ENCODE data around the gene FGD4. TPM values are rescaled to one million over a fixed set of nuclear protein-coding genes. Genes with fewer than 3 reads are reported as not detected.

FGD4 gene
- total RNA-seq, 4 donors from 2014 or later = 22.1 to 56.7 (median 38.0) TPM

DNA sequence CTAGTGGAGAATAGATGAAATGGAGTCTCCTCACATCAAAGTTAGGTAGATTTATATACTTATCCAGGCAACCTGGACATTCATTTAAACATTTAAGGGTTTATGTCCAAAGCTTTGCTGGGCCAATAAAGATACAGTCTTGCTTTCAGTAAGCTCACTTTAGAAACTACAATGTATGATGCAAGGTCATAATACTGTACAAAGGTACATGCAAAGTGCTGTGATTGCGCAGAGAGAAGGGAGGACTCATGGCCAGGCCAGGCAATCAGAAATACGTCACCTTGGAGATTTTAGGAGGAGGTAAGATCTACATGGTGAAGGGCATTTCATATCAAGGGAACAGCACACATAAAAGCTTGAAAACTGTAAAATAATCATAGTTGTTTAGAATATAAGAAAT is 113.6 kb downstream of the FGD4 start:
- Histone ChIP-seq H3K36me3 (no peaks in the 10 kb centered on the region), H3K27me3 (no peaks in the 10 kb centered on the region), H3K27ac (no peak overlapping the region), H3K4me1 (no peaks in the 10 kb centered on the region), H3K4me3 (no peak overlapping the region), H3K9me3 (no peaks in the 10 kb centered on the region)
- WGBS, 2 donors (ENCODE audit: low coverage in 1 of 2) = 81 to 92% methylated on average over 2 of the region's 2 CpGs
- no peak for ATAC-seq
- TF ChIP-seq, protein P1, sequence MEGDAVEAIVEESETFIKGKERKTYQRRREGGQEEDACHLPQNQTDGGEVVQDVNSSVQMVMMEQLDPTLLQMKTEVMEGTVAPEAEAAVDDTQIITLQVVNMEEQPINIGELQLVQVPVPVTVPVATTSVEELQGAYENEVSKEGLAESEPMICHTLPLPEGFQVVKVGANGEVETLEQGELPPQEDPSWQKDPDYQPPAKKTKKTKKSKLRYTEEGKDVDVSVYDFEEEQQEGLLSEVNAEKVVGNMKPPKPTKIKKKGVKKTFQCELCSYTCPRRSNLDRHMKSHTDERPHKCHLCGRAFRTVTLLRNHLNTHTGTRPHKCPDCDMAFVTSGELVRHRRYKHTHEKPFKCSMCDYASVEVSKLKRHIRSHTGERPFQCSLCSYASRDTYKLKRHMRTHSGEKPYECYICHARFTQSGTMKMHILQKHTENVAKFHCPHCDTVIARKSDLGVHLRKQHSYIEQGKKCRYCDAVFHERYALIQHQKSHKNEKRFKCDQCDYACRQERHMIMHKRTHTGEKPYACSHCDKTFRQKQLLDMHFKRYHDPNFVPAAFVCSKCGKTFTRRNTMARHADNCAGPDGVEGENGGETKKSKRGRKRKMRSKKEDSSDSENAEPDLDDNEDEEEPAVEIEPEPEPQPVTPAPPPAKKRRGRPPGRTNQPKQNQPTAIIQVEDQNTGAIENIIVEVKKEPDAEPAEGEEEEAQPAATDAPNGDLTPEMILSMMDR (IDR thresholded peaks at IDR 0.05) = no peak
- TF ChIP-seq POLR2AphosphoS5 (IDR thresholded peaks at IDR 0.05) = no peak
- no peak for TF ChIP-seq EP300 (IDR thresholded peaks at IDR 0.05)
- TF ChIP-seq POLR2A (IDR thresholded peaks at IDR 0.05) = no peak

DNA sequence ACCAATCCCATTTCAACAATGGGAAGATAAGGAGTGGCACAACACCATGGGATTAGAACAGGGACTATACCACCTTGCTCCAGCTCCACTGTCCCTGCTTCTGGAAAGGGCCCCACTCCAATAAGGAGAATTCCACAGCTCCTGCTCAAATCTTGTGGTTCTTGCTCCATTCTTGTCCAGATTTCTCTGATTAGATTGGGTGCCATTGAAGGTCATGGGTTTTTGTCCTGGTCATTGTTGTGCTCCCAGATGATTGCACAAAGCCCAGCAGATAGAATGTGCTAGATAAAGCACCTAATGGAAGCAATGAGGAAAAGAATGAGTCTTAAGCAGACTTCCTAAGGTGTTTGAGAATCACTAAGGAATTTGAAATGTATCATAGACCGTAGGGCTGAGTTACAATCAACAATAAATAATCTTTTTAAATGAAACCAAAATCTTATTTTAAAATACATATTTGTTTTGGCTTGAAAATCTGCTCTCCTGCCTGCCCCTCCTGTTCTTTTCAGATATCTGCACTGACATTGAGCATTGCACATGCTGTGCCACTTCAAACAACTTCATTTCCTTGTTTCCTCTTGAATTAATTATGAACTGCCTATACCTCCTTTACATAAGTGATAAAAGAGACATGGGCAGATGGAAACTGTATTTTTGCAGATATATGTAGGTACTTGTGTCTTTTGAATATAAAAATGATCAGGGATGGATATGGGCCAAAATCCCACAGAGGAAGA is 115.9 kb downstream of the FGD4 start:
- H3K9me3 ChIP-seq = no peaks in the 10 kb centered on the region
- WGBS, 2 donors (ENCODE audit: low coverage in 1 of 2) = 87 to 100% methylated on average over 1 of the region's 1 CpG
- H3K4me1 ChIP-seq = no peaks in the 10 kb centered on the region
- no peaks in the 10 kb centered on the region for H3K27me3 ChIP-seq
- no peak for ATAC-seq
- no peaks in the 10 kb centered on the region for H3K36me3 ChIP-seq
- TF ChIP-seq POLR2A (IDR thresholded peaks at IDR 0.05) = no peak
- TF ChIP-seq, protein P1 (IDR thresholded peaks at IDR 0.05) = no peak
- no peak for TF ChIP-seq EP300 (IDR thresholded peaks at IDR 0.05)
- TF ChIP-seq POLR2AphosphoS5 (IDR thresholded peaks at IDR 0.05) = no peak
- H3K4me3 ChIP-seq = no peak overlapping the region
- H3K27ac ChIP-seq = no peak overlapping the region

DNA sequence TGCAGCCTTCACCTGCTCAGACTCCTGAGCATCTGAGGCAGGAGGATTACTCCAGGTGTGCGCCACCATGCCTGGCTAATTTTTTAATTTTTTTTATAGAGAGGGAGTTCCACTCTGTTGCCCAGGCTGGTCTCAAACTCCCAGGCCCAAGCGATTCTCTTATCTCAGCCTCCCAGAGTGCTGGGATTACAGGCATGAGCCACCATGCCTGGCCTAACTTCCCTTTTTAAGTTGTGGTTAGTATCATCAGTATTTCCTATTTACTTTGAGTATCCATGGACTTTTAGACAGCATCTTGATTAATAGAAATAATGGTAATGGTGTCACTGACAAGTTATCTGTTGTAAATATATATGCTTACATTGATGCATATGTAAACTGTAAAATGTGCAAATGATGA is 116.9 kb downstream of the FGD4 start:
- Histone ChIP-seq H3K27me3 (no peaks in the 10 kb centered on the region), H3K36me3 (no peaks in the 10 kb centered on the region), H3K9me3 (no peaks in the 10 kb centered on the region), H3K4me1 (no peaks in the 10 kb centered on the region), H3K27ac (no peak overlapping the region), H3K4me3 (no peak overlapping the region)
- ATAC-seq = no peak
- WGBS, 2 donors (ENCODE audit: low coverage in 1 of 2) = 95 to 100% methylated on average over 1 to 2 of the region's 2 CpGs
- TF ChIP-seq EP300 (IDR thresholded peaks at IDR 0.05) (no peak), POLR2AphosphoS5 (IDR thresholded peaks at IDR 0.05) (no peak), POLR2A (IDR thresholded peaks at IDR 0.05) (no peak)

DNA sequence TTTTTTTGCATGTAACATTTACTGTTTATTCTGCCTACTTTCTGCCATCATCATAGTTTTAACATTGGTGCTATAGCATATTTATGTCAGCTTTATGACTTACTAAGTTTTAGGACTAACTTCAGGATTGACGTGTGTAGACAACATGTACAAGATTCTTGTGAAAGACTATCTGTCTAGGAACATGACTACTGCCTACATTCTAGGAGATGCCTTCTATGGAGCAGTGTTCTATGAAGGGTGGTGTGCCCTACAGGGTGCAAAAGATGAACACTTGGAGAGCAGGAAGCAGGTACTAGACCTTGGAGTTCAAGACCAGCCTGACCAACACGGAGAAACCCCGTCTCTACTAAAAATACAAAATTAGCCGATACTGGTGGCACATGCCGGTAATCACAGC is 118.6 kb downstream of the FGD4 start:
- Histone ChIP-seq H3K36me3 (no peaks in the 10 kb centered on the region), H3K9me3 (no peaks in the 10 kb centered on the region), H3K4me3 (no peak overlapping the region), H3K4me1 (peaks cover 0 to 16% (median 6%) of the 10 kb centered on the region in 3 donors), H3K27ac (no peak overlapping the region), H3K27me3 (no peaks in the 10 kb centered on the region)
- no peak for TF ChIP-seq POLR2A (IDR thresholded peaks at IDR 0.05)
- TF ChIP-seq, protein P1 (IDR thresholded peaks at IDR 0.05) = no peak
- no peak for TF ChIP-seq EP300 (IDR thresholded peaks at IDR 0.05)
- TF ChIP-seq POLR2AphosphoS5 (IDR thresholded peaks at IDR 0.05) = no peak
- ATAC-seq = no peak
- WGBS, 2 donors (ENCODE audit: low coverage in 1 of 2) = 90 to 100% methylated on average over 2 to 4 of the region's 5 CpGs

DNA sequence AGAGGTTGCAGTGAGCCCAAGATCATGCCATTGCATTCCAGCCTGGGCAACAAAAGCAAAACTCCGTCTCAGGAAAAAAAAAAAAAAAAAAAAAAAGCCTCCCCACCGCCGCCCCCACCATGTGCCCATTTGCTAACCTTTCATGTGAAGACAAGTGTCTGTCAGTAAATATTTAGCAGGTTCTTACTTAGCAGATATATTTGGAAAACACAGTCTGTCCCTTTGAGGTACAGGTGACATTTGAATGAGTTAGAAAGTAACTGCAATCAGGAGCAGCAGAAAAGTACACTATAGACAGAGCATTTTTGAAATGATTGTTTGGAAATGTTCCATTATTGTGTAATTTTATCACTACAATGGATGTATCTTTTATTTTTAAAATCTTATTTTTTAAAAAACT is 119.7 kb downstream of the FGD4 start:
- ATAC-seq = no peak
- H3K4me1 ChIP-seq = peaks cover 0 to 23% (median 7%) of the 10 kb centered on the region in 3 donors
- TF ChIP-seq, protein P1 (IDR thresholded peaks at IDR 0.05) = no peak
- TF ChIP-seq POLR2A (IDR thresholded peaks at IDR 0.05) (no peak), EP300 (IDR thresholded peaks at IDR 0.05) (no peak), POLR2AphosphoS5 (IDR thresholded peaks at IDR 0.05) (no peak)
- H3K27me3 ChIP-seq = no peaks in the 10 kb centered on the region
- WGBS, 2 donors (ENCODE audit: low coverage in 1 of 2) = 84% methylated on average over 3 of the region's 3 CpGs; no CpG with 5 or more reads in 1 of the 2 donors
- H3K4me3 ChIP-seq = no peak overlapping the region
- no peaks in the 10 kb centered on the region for H3K9me3 ChIP-seq
- no peaks in the 10 kb centered on the region for H3K36me3 ChIP-seq
- no peak overlapping the region for H3K27ac ChIP-seq
